A549 treated with Mapracorat at 1 μM for 4 hours (cell line): Measurements from ENCODE around the gene BCOR. TPM values are rescaled to one million over a fixed set of nuclear protein-coding genes. Genes with fewer than 3 reads are reported as not detected.

ENCODE experiments used
- total RNA-seq: library from RNA; stranded (reverse); fragments of 200-300 nt; extraction: Qiagen RNA extraction; gene quantifications from 5 replicates; pipeline ENCODE4 v1.2.3, GENCODE V29; 2022

BCOR gene
- 23.3 to 32.0 TPM (median 25.3 TPM) in 5 replicates for total RNA-seq

GRCh38 chrX:40097504-40098263, at the start of gene BCOR:
TSS of gene BCOR (minus strand) at chrX:40097958. CDS start at chrX:40077929, 20,029 bp downstream.

